ENCODE results near the gene NHSL2. TPM values are rescaled to one million over a fixed set of nuclear protein-coding genes. Genes with fewer than 3 reads are reported as not detected.

Gene NHSL2
- total RNA-seq = under 1 TPM; 0.48 to 0.53 TPM

GRCh38 chrX:71910643-71910985 is at the start of gene NHSL2:
Gene NHSL2, plus strand, starts transcription at chrX:71910845.

GRCh38 chrX:72131317-72132294 is 221.0 kb downstream of the NHSL2 start, which contains the start of gene RTL5:
Gene RTL5, minus strand, starts transcription at chrX:72131915.

GRCh38 chrX:72181178-72182125 is 270.8 kb downstream of the NHSL2 start, which contains the start of gene PIN4:
Gene PIN4, plus strand, starts transcription at chrX:72181757. Its CDS starts 29 bp downstream, at chrX:72181786.

Other genes with a start within 250 kb of the NHSL2 start
- gene CXorf49, start 192.6 kb upstream of the NHSL2 start, total RNA-seq = not detected
- gene CXorf49B, start 147.5 kb upstream of the NHSL2 start, total RNA-seq = not detected
- under 1 TPM; 0.08 to 0.14 TPM for gene RTL5, start 221.1 kb downstream of the NHSL2 start, total RNA-seq